Neural cell (in vitro differentiated cells): ENCODE data around the gene GSTM1. TPM values are rescaled to one million over a fixed set of nuclear protein-coding genes. Genes with fewer than 3 reads are reported as not detected.

ENCODE experiments used
- H2AFZ ChIP-seq: fragments of 200-600, 300-800 bp; sonication (generic), shearing (Covaris generic); 2 replicates; pipeline ENCODE4 v1.6.0; 2014; ENCODE audit warnings: low read depth, mild to moderate bottlenecking, antibody characterized with exemption, low read length, moderate library complexity
- H3F3A ChIP-seq: fragments of 200-600 bp; shearing (Covaris generic); 2 replicates; pipeline ENCODE4 v1.6.1; 2016; ENCODE audit warnings: mild to moderate bottlenecking, moderate library complexity, mixed read lengths, antibody characterized with exemption, low read length; ENCODE audit not compliant: insufficient read depth, poor library complexity, severe bottlenecking
- H3K27ac ChIP-seq: fragments of 200-600, 300-800 bp; sonication (generic), shearing (Covaris generic); 2 replicates; pipeline ENCODE4 v1.5.1; 2014; ENCODE audit warnings: mild to moderate bottlenecking, low read length, moderate library complexity
- H3K27me3 ChIP-seq: fragments of 300-800, 200-600 bp; sonication (generic), shearing (Covaris generic); 2 replicates; pipeline ENCODE4 v1.6.0; 2014; ENCODE audit warnings: mild to moderate bottlenecking, low read depth, low read length, moderate library complexity; ENCODE audit not compliant: insufficient read depth
- H3K36me3 ChIP-seq: fragments of 300-800, 200-600 bp; sonication (generic), shearing (Covaris generic); 2 replicates; pipeline ENCODE4 v1.5.1; 2014; ENCODE audit warnings: mild to moderate bottlenecking, antibody characterized with exemption, low read length, moderate library complexity; ENCODE audit not compliant: insufficient read depth
- H3K4me2 ChIP-seq: fragments of 300-800, 200-600 bp; sonication (generic), shearing (Covaris generic); 2 replicates; pipeline ENCODE4 v1.6.0; 2014; ENCODE audit warnings: mild to moderate bottlenecking, low read length
- H3K4me3 ChIP-seq: fragments of 300-800, 200-600 bp; sonication (generic), shearing (Covaris generic); 2 replicates; pipeline ENCODE4 v1.5.1; 2014; ENCODE audit warnings: mild to moderate bottlenecking, low read length, moderate library complexity
- H3K79me2 ChIP-seq: fragments of 200-600 bp; shearing (Covaris generic); replicated peaks from 2 replicates; pipeline ENCODE4 v1.6.0; 2014; ENCODE audit warnings: mild to moderate bottlenecking, low read length, moderate library complexity; ENCODE audit not compliant: insufficient read depth
- H3K9ac ChIP-seq: fragments of 300-800, 200-600 bp; sonication (generic), shearing (Covaris generic); 2 replicates; pipeline ENCODE4 v1.6.1; 2016; ENCODE audit warnings: mild to moderate bottlenecking, low read length, mixed read lengths
- H3K9me2 ChIP-seq: fragments of 200-600 bp; shearing (Covaris generic); 2 replicates; pipeline ENCODE4 v1.6.1; 2016; ENCODE audit warnings: mild to moderate bottlenecking, low read length, mixed read lengths; ENCODE audit not compliant: insufficient read depth
- H3K9me3 ChIP-seq: fragments of 200-600, 300-800 bp; sonication (generic), shearing (Covaris generic); 2 replicates; pipeline ENCODE4 v1.6.1; 2016; ENCODE audit warnings: mild to moderate bottlenecking, mixed run types, low read length, moderate library complexity, mixed read lengths
- H4K20me1 ChIP-seq: fragments of 200-600 bp; shearing (Covaris generic); 2 replicates; pipeline ENCODE4 v1.6.1; 2016; ENCODE audit warnings: mild to moderate bottlenecking, mixed run types; ENCODE audit not compliant: insufficient read depth
- CTCF ChIP-seq: fragments of 450-650 bp; IDR thresholded peaks from 2 replicates; pipeline ENCODE4 v1.5.1; 2014; ENCODE audit warnings: antibody characterized with exemption, mild to moderate bottlenecking, moderate library complexity; ENCODE audit not compliant: poor library complexity, severe bottlenecking
- EP300 ChIP-seq: fragments of 450-650 bp; conservative IDR thresholded peaks from 2 replicates; pipeline ENCODE4 v1.6.1; 2014; ENCODE audit warnings: antibody characterized with exemption, mild to moderate bottlenecking, moderate library complexity; ENCODE audit not compliant: poor library complexity, severe bottlenecking
- EZH2 ChIP-seq: fragments of 200-600, 300-800 bp; shearing (Covaris generic), sonication (generic); IDR thresholded peaks from 2 replicates; pipeline ENCODE4 v1.6.1; 2014; ENCODE audit warnings: antibody characterized with exemption, low read length, borderline replicate concordance, mild to moderate bottlenecking; ENCODE audit not compliant: insufficient read depth, poor library complexity, severe bottlenecking
- MXI1 ChIP-seq: fragments of 450-650 bp; conservative IDR thresholded peaks from 2 replicates; pipeline ENCODE4 v1.6.1; 2014; ENCODE audit warnings: antibody characterized with exemption, mild to moderate bottlenecking; ENCODE audit not compliant: poor library complexity, severe bottlenecking
- POLR2AphosphoS5 ChIP-seq: IDR thresholded peaks from 2 replicates; pipeline ENCODE4 v1.6.1; 2012
- RAD21 ChIP-seq: fragments of 450-650 bp; conservative IDR thresholded peaks from 2 replicates; pipeline ENCODE4 v1.6.1; 2014; ENCODE audit warnings: antibody characterized with exemption, mild to moderate bottlenecking, moderate library complexity
- REST ChIP-seq: IDR thresholded peaks from 2 replicates; pipeline ENCODE4 v1.6.1; 2012; ENCODE audit warnings: borderline replicate concordance
- SMC3 ChIP-seq: fragments of 450-650 bp; conservative IDR thresholded peaks from 2 replicates; pipeline ENCODE4 v1.6.1; 2014; ENCODE audit warnings: antibody characterized with exemption, mild to moderate bottlenecking, moderate library complexity; ENCODE audit not compliant: poor library complexity
- TAF1 ChIP-seq: IDR thresholded peaks from 2 replicates; pipeline ENCODE4 v1.6.1; 2012; ENCODE audit warnings: low read depth
- polyA plus RNA-seq: library from polyadenylated mRNA; depleted of rRNA; stranded (reverse); fragments of >200 nt; gene quantifications from 2 replicates; pipeline ENCODE4 v1.2.3, GENCODE V29; 2014

Gene GSTM1
- polyA plus RNA-seq, 1 donor from 2014 or later, result not detected

- H3K27ac ChIP-seq, result no peak overlapping the region
- no peak overlapping the region for H2AFZ ChIP-seq
- TF ChIP-seq RAD21, result no peak
- no peak for TF ChIP-seq MXI1
- TF ChIP-seq EZH2, result no peak
- no peak for TF ChIP-seq EP300
- no peak for TF ChIP-seq REST
- no peak for TF ChIP-seq CTCF
- TF ChIP-seq SMC3, result no peak
- no peak for TF ChIP-seq TAF1
- no peak for TF ChIP-seq POLR2AphosphoS5
These were observed 43.0 kb downstream of the GSTM1 start for GRCh38 chr1:109730666-109731065.

GRCh38 chr1:109732390-109732881 lies 44.8 kb downstream of the GSTM1 start:
- Histone ChIP-seq H3K9ac (no peak overlapping the region), H3K4me3 (no peak overlapping the region), H3K79me2 (no peaks in the 10 kb centered on the region), H3K36me3 (peaks cover 8% of the 10 kb centered on the region), H4K20me1 (no peaks in the 10 kb centered on the region), H3F3A (no peaks in the 10 kb centered on the region), H3K9me2 (no peaks in the 10 kb centered on the region), H3K27ac (no peak overlapping the region), H3K27me3 (no peaks in the 10 kb centered on the region), H3K4me2 (no peak overlapping the region), H3K9me3 (no peaks in the 10 kb centered on the region), H2AFZ (no peak overlapping the region)
- no peak for TF ChIP-seq RAD21
- TF ChIP-seq SMC3, result no peak
- no peak for TF ChIP-seq EP300
- TF ChIP-seq POLR2AphosphoS5, result no peak

More at GRCh38 chr1:109730666-109731065, 43.0 kb downstream of the GSTM1 start:
- Histone ChIP-seq H3K36me3 (no peaks in the 10 kb centered on the region), H3K9me2 (no peaks in the 10 kb centered on the region), H3K4me3 (no peak overlapping the region), H3K27me3 (no peaks in the 10 kb centered on the region), H3K79me2 (no peaks in the 10 kb centered on the region), H3F3A (no peaks in the 10 kb centered on the region), H3K9ac (no peak overlapping the region), H3K9me3 (no peaks in the 10 kb centered on the region), H4K20me1 (no peaks in the 10 kb centered on the region), H3K4me2 (no peak overlapping the region)
